GM18861 (cell line): ENCODE data around the gene TMED10.

ENCODE experiments used
- ATAC-seq: cut with Tn5 transposase; IDR thresholded peaks from one replicate; pipeline ENCODE4 v1.9.1; 2021; ENCODE audit not compliant: unreplicated experiment

TMED10 gene

GRCh38 chr14:75091251-75091650 lies 85.2 kb downstream of the TMED10 start:
- no peak for ATAC-seq

DNA sequence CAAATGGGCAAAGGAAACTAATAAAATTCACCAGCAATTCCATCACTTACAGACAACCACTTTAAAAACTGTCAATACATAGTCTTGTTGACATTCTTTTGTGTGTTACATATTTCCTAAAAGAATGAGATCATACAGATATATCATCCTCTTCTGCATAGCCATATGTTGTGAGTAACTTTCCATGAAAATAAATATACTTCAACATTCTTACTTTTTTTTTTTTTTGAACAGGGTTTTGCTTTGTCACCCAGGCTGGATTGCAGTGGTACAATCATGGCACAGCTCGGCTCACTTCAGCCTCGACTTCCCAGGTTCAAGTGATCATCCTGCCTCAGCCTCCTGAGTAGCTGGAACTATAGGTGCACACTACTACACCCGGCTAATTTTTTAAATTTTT lies 86.1 kb downstream of the TMED10 start:
- ATAC-seq: no peak

DNA sequence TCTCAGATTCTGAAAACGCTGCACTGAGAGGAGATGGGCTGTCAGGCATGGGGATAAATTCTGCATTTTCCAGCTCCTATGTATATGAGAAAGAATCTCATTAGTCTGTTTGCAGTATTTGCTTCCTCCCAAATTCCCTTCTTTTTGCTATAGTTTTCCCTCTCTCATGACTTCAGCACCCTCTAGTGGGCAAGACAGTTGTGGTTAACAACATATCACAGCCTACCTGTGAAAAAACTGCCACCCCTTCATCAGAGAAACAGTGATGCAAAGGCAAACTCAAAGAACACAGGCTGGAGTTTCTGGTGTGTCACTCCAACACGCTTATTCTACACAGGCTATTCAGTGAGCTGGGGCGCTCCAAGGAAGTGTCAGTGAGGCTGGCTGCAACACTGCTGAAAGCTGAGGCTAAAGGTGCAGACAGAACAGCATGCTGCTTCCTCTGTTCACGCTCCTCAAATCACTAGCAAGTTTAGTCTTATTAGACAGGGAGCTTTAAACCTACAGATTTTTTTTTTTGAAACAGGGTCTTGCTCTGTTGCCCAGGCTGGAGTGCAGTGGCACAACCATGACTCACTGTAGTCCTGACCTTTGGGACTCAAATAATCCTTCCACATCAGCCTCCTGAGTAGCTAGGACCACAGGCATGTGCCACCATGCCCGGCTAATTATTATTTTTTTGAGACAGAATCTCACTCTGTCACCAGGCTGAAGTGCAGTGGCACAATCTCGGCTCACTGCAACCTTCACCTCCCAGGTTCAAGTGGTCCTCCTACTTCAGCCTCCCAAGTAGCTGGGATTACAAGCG lies 87.6 kb downstream of the TMED10 start:
- no peak for ATAC-seq

GRCh38 chr14:75088153-75088552 lies 88.3 kb downstream of the TMED10 start:
- no peak for ATAC-seq

GRCh38 chr14:75084513-75084912 lies 91.9 kb downstream of the TMED10 start:
- no peak for ATAC-seq

DNA sequence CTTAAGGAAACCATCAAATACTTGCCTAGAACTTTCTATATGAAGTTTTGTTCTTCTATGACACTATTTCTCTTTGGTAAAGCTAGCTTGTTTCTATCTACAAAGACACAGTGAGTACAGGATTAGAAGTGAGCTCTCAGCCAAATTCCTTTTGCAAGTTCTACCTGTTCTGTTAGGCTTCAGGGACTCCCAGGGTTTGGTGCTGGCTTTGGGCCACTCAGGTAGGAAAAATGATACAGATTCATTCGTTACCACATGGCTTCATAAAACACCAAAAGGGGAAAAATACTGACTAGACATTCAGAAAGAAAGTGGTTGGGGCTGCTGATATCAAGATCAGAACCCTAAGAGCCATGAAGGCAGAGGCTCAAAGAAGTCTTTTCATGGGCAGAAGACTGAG lies 93.1 kb downstream of the TMED10 start:
- no peak for ATAC-seq

DNA sequence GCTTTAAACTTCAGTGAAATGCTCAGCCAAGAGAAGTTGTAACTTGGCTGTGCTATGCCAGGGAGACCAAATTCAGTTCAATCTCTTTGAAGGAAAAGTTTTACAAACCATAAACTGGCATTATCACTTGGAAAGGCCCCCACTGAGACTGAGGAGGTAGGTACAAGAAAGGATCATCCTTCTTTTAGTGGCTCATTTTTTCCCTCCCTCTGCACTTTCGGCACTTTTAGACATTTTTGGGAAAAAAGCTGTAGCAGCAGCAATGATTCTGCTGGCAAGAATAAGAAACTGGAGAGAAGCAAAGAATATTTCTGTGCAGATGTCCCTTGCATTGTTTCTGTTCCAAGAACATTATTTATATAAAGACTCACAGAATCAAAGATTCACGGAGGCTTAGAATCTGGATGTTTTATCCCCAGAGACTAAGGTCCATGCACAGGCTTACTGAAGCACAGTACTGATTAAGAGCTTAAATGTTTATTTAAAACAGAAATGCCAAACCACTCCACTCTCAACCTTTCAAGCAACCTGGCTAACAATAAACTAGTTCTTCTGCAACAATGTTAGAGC lies 94.7 kb downstream of the TMED10 start:
- no peak for ATAC-seq
